GM18870 (cell line): ENCODE measurements around the gene SECISBP2.

ENCODE experiments used
- ATAC-seq: cut with Tn5 transposase; IDR thresholded peaks from one replicate; pipeline ENCODE4 v1.9.1; 2021; ENCODE audit warnings: moderate library complexity; ENCODE audit not compliant: unreplicated experiment

SECISBP2 gene

GRCh38 chr9:89400403-89401116 is 82.3 kb downstream of the SECISBP2 start:
- ATAC-seq, result peak; percentile 72

DNA sequence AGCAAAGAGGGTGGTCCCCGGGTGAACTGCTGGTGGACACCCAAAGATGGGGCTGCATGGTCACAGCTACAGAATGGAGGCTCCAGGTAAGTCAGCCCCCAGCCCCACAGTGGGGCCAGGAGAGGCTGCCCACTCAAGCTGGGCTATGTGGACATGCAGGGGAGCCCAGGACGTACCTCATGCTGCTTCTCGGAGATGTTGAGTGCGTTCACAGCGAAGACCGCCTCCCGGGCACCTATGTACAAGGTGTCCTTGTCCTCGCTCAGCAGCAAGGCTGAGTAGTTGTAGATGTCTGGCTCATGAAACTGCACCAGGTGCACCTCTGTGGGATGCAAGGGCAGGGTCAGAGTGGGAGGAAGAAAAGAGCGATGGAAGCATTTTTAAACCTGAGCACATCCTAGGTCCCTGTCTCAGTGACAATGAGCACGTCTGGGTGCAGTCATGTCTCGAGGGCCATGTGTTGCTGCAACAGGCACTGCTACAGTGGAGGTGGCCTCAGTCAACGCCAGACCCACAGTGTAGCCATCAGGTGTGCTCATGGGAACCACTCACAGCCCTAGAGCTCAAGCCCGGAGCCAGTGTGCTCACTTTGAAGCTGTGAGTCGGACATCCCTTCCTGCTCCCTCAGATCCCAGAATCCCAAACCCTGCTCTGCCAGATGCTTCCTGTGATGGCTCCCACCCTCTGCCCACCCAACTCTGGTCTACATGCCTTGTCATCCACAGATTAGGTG is 84.6 kb downstream of the SECISBP2 start:
- ATAC-seq, result no peak

DNA sequence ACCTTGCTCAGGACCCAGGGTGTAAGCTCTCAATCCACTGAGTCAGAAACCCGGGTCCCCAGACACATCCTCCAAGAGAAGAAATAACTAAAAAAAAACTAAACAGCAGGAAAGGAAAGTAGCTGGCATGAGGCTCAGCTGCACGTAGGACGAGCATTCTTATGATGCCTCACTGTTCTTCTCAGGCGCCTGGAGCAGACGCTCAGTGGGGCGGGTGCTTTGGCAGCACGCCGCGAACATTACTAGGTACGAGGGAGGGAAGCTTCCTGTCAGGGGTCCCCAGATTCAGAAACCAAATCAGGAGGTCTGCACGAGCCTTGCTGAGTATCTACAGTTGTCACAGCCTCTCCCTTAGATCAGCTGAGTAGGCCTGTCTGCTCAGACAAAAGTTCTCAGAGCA is 85.8 kb downstream of the SECISBP2 start:
- ATAC-seq, result no peak

GRCh38 chr9:89405826-89406225 is 87.5 kb downstream of the SECISBP2 start:
- peak; percentile 35 for ATAC-seq

GRCh38 chr9:89407070-89407469 is 88.8 kb downstream of the SECISBP2 start:
- no peak for ATAC-seq

- ATAC-seq, result no peak
Observed at GRCh38 chr9:89408628-89409101, 90.4 kb downstream of the SECISBP2 start.
